Measurements from ENCODE around the gene DCAF11. TPM values are rescaled to one million over a fixed set of nuclear protein-coding genes. Genes with fewer than 3 reads are reported as not detected.
A peak's percentile ranks its signal among the peaks of the same experiment; 100 is the strongest.

Gene DCAF11
- total RNA-seq, 1 donor from 2014 or later, result 26.9 TPM

DNA sequence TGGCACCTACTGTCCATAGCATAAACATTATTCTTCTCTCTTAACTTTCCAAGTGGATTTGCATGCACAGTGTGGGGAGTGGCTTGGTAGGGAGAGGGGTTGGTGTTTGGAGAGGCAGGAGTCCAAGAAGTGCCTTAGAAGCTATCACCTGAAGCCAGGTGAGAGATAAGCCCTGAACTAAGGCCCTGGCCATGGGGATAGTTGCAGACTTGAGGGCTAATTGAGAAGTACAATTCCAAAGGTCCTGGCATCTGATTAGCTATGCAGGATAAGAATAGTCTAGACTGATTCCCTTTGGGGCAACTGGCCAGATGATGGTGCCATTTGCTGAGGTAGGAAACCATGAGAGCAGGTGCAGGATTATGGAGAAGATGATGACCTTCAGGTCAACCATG lies 22.5 kb upstream of the DCAF11 start:
- no peak for DNase-seq (ENCODE audit: low read depth)
- Histone ChIP-seq H3K79me2 (ENCODE audit: insufficient read depth, low read length) (no peaks in the 10 kb centered on the region), H3K4me3 (ENCODE audit: insufficient read depth, low read depth, low read length) (no peak overlapping the region), H3K4me1 (ENCODE audit: insufficient read depth, low read length) (peaks cover 6% of the 10 kb centered on the region), H3K9ac (ENCODE audit: low read length) (no peak overlapping the region), H2AFZ (ENCODE audit: low read depth, low read length) (no peak overlapping the region), H3K36me3 (ENCODE audit: insufficient read depth, low read length) (no peaks in the 10 kb centered on the region), H3K9me3 (ENCODE audit: insufficient read depth, low read depth, low read length) (no peaks in the 10 kb centered on the region), H3K27ac (ENCODE audit: low read depth, low read length) (no peak overlapping the region), H3K27me3 (ENCODE audit: insufficient read depth, low read length) (peaks cover 2% of the 10 kb centered on the region), H4K20me1 (ENCODE audit: insufficient read depth, low read length) (no peaks in the 10 kb centered on the region), H3K4me2 (ENCODE audit: low read length) (no peak overlapping the region)
- Mint-ChIP-seq H3K36me3 (ENCODE audit: low read depth, unreplicated experiment) (peaks cover 6% of the 10 kb centered on the region), H3K27ac (ENCODE audit: unreplicated experiment) (peak overlapping the region; percentile 69), H3K27me3 (ENCODE audit: low read depth, unreplicated experiment) (peaks cover 9% of the 10 kb centered on the region), H3K4me3 (ENCODE audit: unreplicated experiment) (no peak overlapping the region), H3K4me1 (ENCODE audit: low read depth, unreplicated experiment) (peaks cover 15% of the 10 kb centered on the region), H3K9me3 (ENCODE audit: unreplicated experiment) (no peaks in the 10 kb centered on the region)
- TF ChIP-seq, protein P1, sequence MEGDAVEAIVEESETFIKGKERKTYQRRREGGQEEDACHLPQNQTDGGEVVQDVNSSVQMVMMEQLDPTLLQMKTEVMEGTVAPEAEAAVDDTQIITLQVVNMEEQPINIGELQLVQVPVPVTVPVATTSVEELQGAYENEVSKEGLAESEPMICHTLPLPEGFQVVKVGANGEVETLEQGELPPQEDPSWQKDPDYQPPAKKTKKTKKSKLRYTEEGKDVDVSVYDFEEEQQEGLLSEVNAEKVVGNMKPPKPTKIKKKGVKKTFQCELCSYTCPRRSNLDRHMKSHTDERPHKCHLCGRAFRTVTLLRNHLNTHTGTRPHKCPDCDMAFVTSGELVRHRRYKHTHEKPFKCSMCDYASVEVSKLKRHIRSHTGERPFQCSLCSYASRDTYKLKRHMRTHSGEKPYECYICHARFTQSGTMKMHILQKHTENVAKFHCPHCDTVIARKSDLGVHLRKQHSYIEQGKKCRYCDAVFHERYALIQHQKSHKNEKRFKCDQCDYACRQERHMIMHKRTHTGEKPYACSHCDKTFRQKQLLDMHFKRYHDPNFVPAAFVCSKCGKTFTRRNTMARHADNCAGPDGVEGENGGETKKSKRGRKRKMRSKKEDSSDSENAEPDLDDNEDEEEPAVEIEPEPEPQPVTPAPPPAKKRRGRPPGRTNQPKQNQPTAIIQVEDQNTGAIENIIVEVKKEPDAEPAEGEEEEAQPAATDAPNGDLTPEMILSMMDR (IDR thresholded peaks at IDR 0.05; ENCODE audit: insufficient read depth, low read depth, low read length), result no peak
- no peak for TF ChIP-seq EZH2 (IDR thresholded peaks at IDR 0.05; ENCODE audit: insufficient read depth, low read length)
- FAIRE-seq, result no peak

DNA sequence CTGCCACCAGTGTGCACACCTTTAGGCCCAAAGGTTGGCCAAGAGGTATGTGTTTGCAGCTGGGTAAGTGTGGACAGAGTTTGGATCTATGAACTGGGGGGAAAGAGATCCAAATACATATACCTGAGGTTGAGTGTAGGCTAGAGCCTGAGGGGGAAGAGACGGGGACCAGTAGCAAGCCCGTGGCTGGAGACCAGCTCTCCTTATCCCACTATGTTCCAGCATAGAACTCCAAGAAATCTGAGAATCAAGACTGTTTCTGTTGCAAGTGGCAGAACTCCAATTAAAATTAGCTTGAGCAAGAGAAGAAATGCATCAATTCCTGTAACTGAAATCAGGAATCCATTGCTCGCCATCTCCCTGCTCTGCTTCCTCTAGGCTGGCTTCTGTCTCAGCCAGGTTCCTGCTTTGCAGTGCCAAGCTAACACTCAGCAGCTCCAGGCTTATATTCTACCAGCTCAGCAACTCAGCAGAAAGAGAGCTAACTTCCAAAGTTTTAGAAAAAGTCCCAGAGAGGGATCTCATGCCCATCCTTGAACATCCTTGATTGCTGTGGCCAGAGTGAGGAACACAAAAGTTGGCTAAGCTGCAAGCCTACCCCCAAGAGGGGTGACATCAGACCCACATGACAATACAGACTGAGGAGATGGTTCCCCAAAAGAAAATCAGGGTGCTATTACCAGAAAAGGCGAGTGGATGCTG lies 21.9 kb upstream of the DCAF11 start:
- Histone ChIP-seq H3K9me3 (ENCODE audit: insufficient read depth, low read depth, low read length) (no peaks in the 10 kb centered on the region), H4K20me1 (ENCODE audit: insufficient read depth, low read length) (no peaks in the 10 kb centered on the region), H3K9ac (ENCODE audit: low read length) (no peak overlapping the region), H2AFZ (ENCODE audit: low read depth, low read length) (no peak overlapping the region), H3K27me3 (ENCODE audit: insufficient read depth, low read length) (no peaks in the 10 kb centered on the region), H3K4me3 (ENCODE audit: insufficient read depth, low read depth, low read length) (no peak overlapping the region), H3K4me1 (ENCODE audit: insufficient read depth, low read length) (peaks cover 6% of the 10 kb centered on the region), H3K27ac (ENCODE audit: low read depth, low read length) (no peak overlapping the region), H3K79me2 (ENCODE audit: insufficient read depth, low read length) (no peaks in the 10 kb centered on the region), H3K36me3 (ENCODE audit: insufficient read depth, low read length) (no peaks in the 10 kb centered on the region), H3K4me2 (ENCODE audit: low read length) (no peak overlapping the region)
- DNase-seq (ENCODE audit: low read depth), result no peak
- H3K36me3 Mint-ChIP-seq (ENCODE audit: low read depth, unreplicated experiment), result peaks cover 6% of the 10 kb centered on the region
- peak overlapping the region; percentile 91 for H3K27ac Mint-ChIP-seq (ENCODE audit: unreplicated experiment)
- peaks cover 15% of the 10 kb centered on the region for H3K4me1 Mint-ChIP-seq (ENCODE audit: low read depth, unreplicated experiment)
- peaks cover 4% of the 10 kb centered on the region for H3K27me3 Mint-ChIP-seq (ENCODE audit: low read depth, unreplicated experiment)
- FAIRE-seq, result no peak
- peak overlapping the region; percentile 93 for H3K4me3 Mint-ChIP-seq (ENCODE audit: unreplicated experiment)
- H3K9me3 Mint-ChIP-seq (ENCODE audit: unreplicated experiment), result no peaks in the 10 kb centered on the region
- TF ChIP-seq, protein P1 (IDR thresholded peaks at IDR 0.05; ENCODE audit: insufficient read depth, low read depth, low read length), result no peak
- no peak for TF ChIP-seq EZH2 (IDR thresholded peaks at IDR 0.05; ENCODE audit: insufficient read depth, low read length)

Measured in astrocyte (in vitro differentiated cells and primary cell).